Common myeloid progenitor, CD34-positive (primary cell): ENCODE results near the gene USP13.

ENCODE experiments used
- CTCF ChIA-PET: fragments of 350-600 bp; sonication (Branson Sonifier 250); formaldehyde crosslinking; loops from one replicate; lab custom pipeline; 2021; ENCODE audit warnings: antibody characterized with exemption; lab: Charles Lee
- POLR2A ChIA-PET: fragments of 350-600 bp; sonication (Branson Sonifier 250); formaldehyde crosslinking; loops from one replicate; lab custom pipeline; 2021; ENCODE audit warnings: antibody characterized with exemption; lab: Charles Lee
- DNase-seq, 3 donors: peaks; one replicate each; pipeline versions ENCODE4 v3.0.0 to v3.0.0-alpha.2; 2013
- H3K27ac ChIP-seq, 2 experiments: 1 replicate in 1 of 2; 2 replicates in 1 of 2; pipeline ENCODE4 v1.7.0; 2013; ENCODE audit warnings: inconsistent platforms in 2 of 2, low read length in 2 of 2, mild to moderate bottlenecking in 2 of 2, low read depth in 1 of 2, moderate library complexity in 1 of 2; ENCODE audit not compliant: severe bottlenecking in 2 of 2, insufficient read depth in 1 of 2, poor library complexity in 1 of 2
- H3K27me3 ChIP-seq, 5 experiments: replicated peaks in 2 of 5; 1 replicate in 3 of 5; 2 replicates in 2 of 5; pipeline versions ENCODE4 v1.6.1 to v1.7.0; 2013; ENCODE audit warnings: low read length in 4 of 5, mild to moderate bottlenecking in 2 of 5, moderate library complexity in 2 of 5, inconsistent platforms in 1 of 5; ENCODE audit not compliant: insufficient read depth in 5 of 5, control insufficient read depth in 4 of 5
- H3K36me3 ChIP-seq, 4 experiments: 1 replicate in 2 of 4; 2 replicates in 2 of 4; pipeline versions ENCODE4 v1.6.1 to v1.7.0; 2013; ENCODE audit warnings: low read length in 3 of 4, control low read depth in 1 of 4, mild to moderate bottlenecking in 1 of 4; ENCODE audit not compliant: control insufficient read depth in 4 of 4, insufficient read depth in 4 of 4
- H3K4me1 ChIP-seq, 4 experiments: 1 replicate in 3 of 4; 2 replicates in 1 of 4; pipeline versions ENCODE4 v1.6.1 to v1.7.1; 2013; ENCODE audit warnings: low read length in 3 of 4, mild to moderate bottlenecking in 3 of 4, control low read depth in 1 of 4, inconsistent platforms in 1 of 4, moderate library complexity in 1 of 4; ENCODE audit not compliant: control insufficient read depth in 4 of 4, insufficient read depth in 4 of 4; ENCODE audit errors: control extremely low read depth in 1 of 4
- H3K4me3 ChIP-seq, 7 experiments: 1 replicate in 4 of 7; 2 replicates in 3 of 7; pipeline versions ENCODE4 v1.5.1 to v1.7.0; 2013; ENCODE audit warnings: mild to moderate bottlenecking in 7 of 7, low read length in 6 of 7, moderate library complexity in 6 of 7, inconsistent platforms in 2 of 7, low read depth in 2 of 7, control low read depth in 1 of 7; ENCODE audit not compliant: insufficient read depth in 4 of 7, control insufficient read depth in 1 of 7; ENCODE audit errors: extremely low read depth in 1 of 7
- H3K9me3 ChIP-seq, 5 experiments: 1 replicate in 4 of 5; 2 replicates in 1 of 5; pipeline versions ENCODE4 v1.6.1 to v1.7.1; 2013; ENCODE audit warnings: low read length in 4 of 5, mild to moderate bottlenecking in 2 of 5, inconsistent platforms in 1 of 5, low read depth in 1 of 5, moderate library complexity in 1 of 5; ENCODE audit not compliant: control insufficient read depth in 4 of 5, insufficient read depth in 2 of 5; ENCODE audit errors: control extremely low read depth in 1 of 5
- WGBS: methylation state at CpG from one replicate; pipeline ENCODE4 v1.1.5; 2013; ENCODE audit not compliant: insufficient coverage; 5-methylcytosine and 5-hydroxymethylcytosine counted together

USP13 gene

DNA sequence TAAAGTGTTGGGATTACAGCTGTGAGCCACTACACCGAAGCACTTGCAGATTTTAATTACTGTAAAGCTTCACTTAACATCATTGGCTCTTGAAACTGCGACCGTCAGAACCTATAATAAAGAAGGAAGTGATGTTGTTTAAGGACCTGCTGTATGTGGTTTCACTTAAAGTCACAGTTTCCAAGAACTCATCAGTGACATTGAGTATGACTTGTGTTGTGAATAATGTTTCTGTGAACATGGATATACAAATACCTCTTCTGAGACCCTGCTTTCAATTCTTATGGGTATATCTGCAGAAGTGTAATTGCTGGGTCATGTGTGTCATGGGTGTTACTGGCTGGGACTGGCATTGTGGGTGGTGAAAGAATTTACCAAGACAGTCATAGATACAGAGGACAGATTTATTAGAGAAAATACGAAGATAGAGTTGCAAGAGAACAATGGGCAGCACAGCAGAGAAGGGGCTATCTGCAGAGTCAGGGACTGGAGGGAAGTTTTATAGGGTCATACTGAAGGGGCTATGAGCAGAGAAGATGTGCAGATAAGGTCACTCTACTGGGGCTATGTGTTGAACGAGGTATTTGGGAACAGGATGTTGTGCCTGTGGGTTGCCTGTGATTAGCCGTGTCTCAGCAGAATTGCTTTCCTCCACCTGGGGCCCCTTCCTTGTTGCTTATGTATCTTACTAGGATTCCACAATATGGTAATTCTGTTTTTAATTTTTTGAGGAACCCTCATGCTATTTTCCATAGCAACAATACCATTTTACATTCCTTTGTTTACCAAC, 43.7 kb upstream of the USP13 start:
- ChIA-PET CTCF (no interaction called here), POLR2A (no interaction called here)
- peaks cover 0 to 31% (median 23%) of the 10 kb centered on the region in 4 experiments for H3K4me1 ChIP-seq
- 53% methylated on average over 3 of the region's 6 CpGs for WGBS
- peaks cover 2 to 10% (median 4%) of the 10 kb centered on the region in 4 experiments for H3K36me3 ChIP-seq
- peak overlapping the region in 4 of 7 experiments; percentile 5 to 55 (median 38) for H3K4me3 ChIP-seq
- no peaks in the 10 kb centered on the region for H3K9me3 ChIP-seq
- peak in 2 of 3 donors; percentile 63 to 75 for DNase-seq
- H3K27ac ChIP-seq: peak overlapping the region in 1 of 2 experiments; percentile 31
- H3K27me3 ChIP-seq: no peaks in the 10 kb centered on the region

DNA sequence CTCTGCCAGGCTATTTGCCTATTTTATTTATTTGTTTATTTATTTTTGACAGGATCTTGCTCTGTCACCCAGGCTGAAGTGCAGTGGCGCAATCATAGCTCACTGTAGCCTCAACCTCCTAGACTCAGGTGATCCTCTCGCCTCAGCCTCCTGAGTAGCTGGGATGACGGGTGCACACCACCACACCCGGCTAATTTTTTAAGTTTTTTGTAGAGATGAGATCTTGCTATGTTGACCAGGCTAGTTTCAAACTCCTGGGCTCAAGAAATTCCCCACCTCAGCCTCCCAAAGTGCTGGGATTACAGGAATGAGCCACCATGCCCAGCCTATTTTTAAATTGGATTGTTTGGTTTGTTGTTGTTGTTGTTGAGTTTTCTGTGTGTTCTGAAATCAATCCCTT, 42.8 kb upstream of the USP13 start:
- peaks cover 2 to 10% (median 4%) of the 10 kb centered on the region in 4 experiments for H3K36me3 ChIP-seq
- ChIA-PET POLR2A (no interaction called here), CTCF (no interaction called here)
- no peaks in the 10 kb centered on the region for H3K27me3 ChIP-seq
- no peak for DNase-seq
- peaks cover 0 to 31% (median 22%) of the 10 kb centered on the region in 4 experiments for H3K4me1 ChIP-seq
- no peak overlapping the region for H3K4me3 ChIP-seq
- no peak overlapping the region for H3K27ac ChIP-seq
- WGBS: 100% methylated on average over 1 of the region's 4 CpGs
- no peaks in the 10 kb centered on the region for H3K9me3 ChIP-seq

DNA sequence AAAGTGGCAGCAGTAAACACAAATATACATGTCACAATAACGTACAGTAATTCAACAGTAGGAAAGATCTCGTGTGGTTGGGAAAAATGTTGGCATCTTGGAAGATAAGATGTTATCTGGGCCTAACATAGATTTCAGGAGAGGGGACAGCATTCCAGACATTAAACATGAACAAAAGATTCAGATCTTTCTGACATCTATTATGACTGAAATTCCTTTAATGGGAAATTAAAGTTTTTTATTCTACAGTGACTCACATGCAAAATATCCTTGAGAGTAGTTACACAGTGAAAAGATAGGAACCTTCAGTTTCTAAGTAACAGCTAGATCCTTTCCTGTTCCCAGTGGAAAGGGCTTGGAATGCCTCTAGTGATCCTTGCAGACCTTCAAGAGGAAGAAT, 39.0 kb upstream of the USP13 start:
- no peaks in the 10 kb centered on the region for H3K27me3 ChIP-seq
- H3K4me1 ChIP-seq: peaks cover 0 to 15% (median 11%) of the 10 kb centered on the region in 4 experiments
- H3K4me3 ChIP-seq: no peak overlapping the region
- no CpG with 5 or more reads among the region's 2 CpGs for WGBS
- ChIA-PET POLR2A (interaction anchor here (0.7 kb wide), 1 partner anchor 349 kb away, joined by 4 read pairs; no protein-coding TSS in a partner anchor), CTCF (no interaction called here)
- H3K27ac ChIP-seq: no peak overlapping the region
- no peak for DNase-seq
- H3K36me3 ChIP-seq: peaks cover 6 to 22% (median 15%) of the 10 kb centered on the region in 4 experiments
- H3K9me3 ChIP-seq: peaks cover 0 to 3% (median 0%) of the 10 kb centered on the region in 5 experiments

DNA sequence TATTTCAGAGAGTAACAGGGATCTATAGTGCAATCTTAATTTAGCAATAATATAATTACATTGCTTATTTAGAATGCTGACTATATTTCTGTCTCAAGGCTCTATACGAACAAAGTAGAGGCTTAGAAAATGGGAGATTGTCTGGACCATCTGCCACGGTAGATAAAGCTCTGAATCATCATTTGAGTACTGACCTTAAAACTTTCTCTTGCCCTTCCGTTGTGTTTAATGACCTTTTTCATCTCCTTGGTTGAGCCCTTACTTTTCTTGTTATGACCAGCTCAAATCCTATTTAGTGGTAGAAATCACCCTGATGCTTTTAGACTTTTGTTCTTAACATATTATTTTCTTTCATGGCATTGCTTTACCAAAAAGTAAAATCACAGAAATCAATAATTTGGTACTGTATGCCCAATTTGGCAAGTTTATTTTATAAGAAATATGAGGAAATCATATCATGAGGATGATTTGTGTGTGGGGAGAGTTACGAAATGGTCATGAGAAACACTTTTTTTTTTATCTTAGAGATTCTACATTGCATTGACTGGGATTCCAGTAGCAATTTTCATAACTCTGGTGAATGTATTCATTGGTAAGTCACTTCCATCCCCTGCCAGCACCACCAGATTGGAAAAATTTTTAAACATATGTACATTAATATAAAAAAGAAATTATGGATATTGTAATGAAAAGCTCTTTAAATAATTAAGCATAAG, 37.2 kb upstream of the USP13 start:
- Histone ChIP-seq H3K36me3 (peaks cover 6 to 25% (median 17%) of the 10 kb centered on the region in 4 experiments), H3K4me3 (no peak overlapping the region), H3K27me3 (no peaks in the 10 kb centered on the region), H3K4me1 (peaks cover 0 to 8% (median 3%) of the 10 kb centered on the region in 4 experiments), H3K27ac (no peak overlapping the region), H3K9me3 (peaks cover 0 to 3% (median 0%) of the 10 kb centered on the region in 5 experiments)
- CTCF ChIA-PET: interaction anchor here (1.1 kb wide), 1 partner anchor 11 kb away, joined by 3 read pairs; no protein-coding TSS in a partner anchor
- DNase-seq: no peak
- POLR2A ChIA-PET: no interaction called here
- 94% methylated on average over 2 of the region's 4 CpGs for WGBS

DNA sequence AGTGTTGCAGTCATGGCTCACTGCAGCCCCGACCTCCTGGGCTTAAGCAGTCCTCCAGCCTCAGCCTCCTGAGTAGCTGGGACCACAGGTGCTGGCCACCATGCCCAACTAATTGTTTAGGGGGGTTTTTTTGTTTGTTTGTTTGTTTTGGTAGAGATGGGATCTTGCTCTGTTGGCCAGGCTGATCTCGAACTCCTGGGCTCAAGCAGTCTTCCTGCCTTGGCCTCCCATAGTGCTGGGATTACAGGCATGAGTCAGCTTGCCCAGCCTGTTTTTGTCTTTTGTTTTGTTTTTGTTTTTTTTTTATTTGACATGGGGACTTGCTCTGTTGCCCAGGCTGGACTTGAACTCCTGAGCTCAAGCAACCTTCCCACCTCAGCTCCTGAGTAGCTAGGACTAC, 30.8 kb upstream of the USP13 start:
- POLR2A ChIA-PET: no interaction called here
- H3K36me3 ChIP-seq: peaks cover 10 to 56% (median 31%) of the 10 kb centered on the region in 4 experiments

DNA sequence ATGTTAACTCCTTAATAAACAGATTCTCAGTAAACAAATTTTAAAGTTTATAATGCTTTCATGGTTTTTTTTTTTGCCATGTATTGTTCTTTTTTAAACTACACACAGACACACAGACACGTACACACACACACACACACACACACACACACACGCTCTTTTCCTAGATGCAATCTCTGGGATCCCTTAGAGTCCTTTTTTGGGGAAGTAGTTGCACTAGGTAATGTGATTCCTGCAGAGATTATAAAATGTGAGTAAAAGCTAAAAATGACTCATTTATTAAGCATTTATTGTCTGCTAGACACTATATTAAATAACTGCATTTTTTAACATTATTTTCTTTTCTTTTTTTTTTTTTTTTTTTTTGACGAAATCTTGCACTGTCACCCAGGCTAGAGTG, 28.4 kb upstream of the USP13 start:
- Histone ChIP-seq H3K27me3 (no peaks in the 10 kb centered on the region), H3K9me3 (no peaks in the 10 kb centered on the region), H3K27ac (no peak overlapping the region), H3K4me1 (no peaks in the 10 kb centered on the region), H3K4me3 (no peak overlapping the region), H3K36me3 (peaks cover 10 to 38% (median 21%) of the 10 kb centered on the region in 4 experiments)
- DNase-seq: no peak
- WGBS: no CpG with 5 or more reads among the region's 3 CpGs
- CTCF ChIA-PET: interaction anchor here (0.7 kb wide), 1 partner anchor 406 kb away, joined by 3 read pairs; no protein-coding TSS in a partner anchor
- POLR2A ChIA-PET: no interaction called here

More for the DNA sequence above, 30.8 kb upstream of the USP13 start:
- no peak overlapping the region for H3K27ac ChIP-seq
- no peak overlapping the region for H3K4me3 ChIP-seq
- no peak for DNase-seq
- no peaks in the 10 kb centered on the region for H3K27me3 ChIP-seq
- peaks cover 0 to 3% (median 0%) of the 10 kb centered on the region in 5 experiments for H3K9me3 ChIP-seq
- CTCF ChIA-PET: no interaction called here
- H3K4me1 ChIP-seq: no peaks in the 10 kb centered on the region
- WGBS: 100% methylated on average over 2 of the region's 2 CpGs
